HEK293 (cell line): Measurements from ENCODE around the gene TRIM50.
"Not testable (repeated sequence)": the region's sequence is repeated elsewhere in the genome, so short reads cannot be mapped to it uniquely, and the experiment has no call there.

Experiments
- CTCF ChIP-seq: fragments of 450-650 bp; formaldehyde crosslinking; IDR thresholded peaks from 2 replicates; pipeline ENCODE4 v1.5.1; 2016; ENCODE audit warnings: missing biosample characterization, missing genetic modification characterization
- EGR2 ChIP-seq: fragments of 450-650 bp; formaldehyde crosslinking; IDR thresholded peaks from 2 replicates; pipeline ENCODE4 v1.5.1; 2016; ENCODE audit warnings: low read depth, missing biosample characterization, missing genetic modification characterization
- ZNF529 ChIP-seq: fragments of 450-650 bp; formaldehyde crosslinking; IDR thresholded peaks from 2 replicates; pipeline ENCODE4 v1.5.1; 2017; ENCODE audit warnings: missing genetic modification characterization, missing biosample characterization; ENCODE audit not compliant: insufficient replicate concordance
- ZNF530 ChIP-seq: fragments of 450-650 bp; formaldehyde crosslinking; IDR thresholded peaks from 2 replicates; pipeline ENCODE4 v1.5.1; 2016; ENCODE audit warnings: low read depth, missing biosample characterization, missing genetic modification characterization
- ZNF837 ChIP-seq: fragments of 450-650 bp; formaldehyde crosslinking; IDR thresholded peaks from 2 replicates; pipeline ENCODE4 v1.5.1; 2016; ENCODE audit warnings: missing biosample characterization, missing genetic modification characterization
- TF ChIP-seq, protein P1 (sequence below): fragments of 450-650 bp; formaldehyde crosslinking; IDR thresholded peaks from 2 replicates; pipeline ENCODE4 v1.5.1; 2016; ENCODE audit warnings: missing biosample characterization, missing genetic modification characterization, low read depth

GRCh38 chr7:73327449-73327848, 433 bp downstream of the TRIM50 start:
- not testable (repeated sequence) for TF ChIP-seq ZNF529; ZNF837 (tag by site-specific recombination); CTCF (tag by site-specific recombination); EGR2; ZNF530
- TF ChIP-seq, protein P1, sequence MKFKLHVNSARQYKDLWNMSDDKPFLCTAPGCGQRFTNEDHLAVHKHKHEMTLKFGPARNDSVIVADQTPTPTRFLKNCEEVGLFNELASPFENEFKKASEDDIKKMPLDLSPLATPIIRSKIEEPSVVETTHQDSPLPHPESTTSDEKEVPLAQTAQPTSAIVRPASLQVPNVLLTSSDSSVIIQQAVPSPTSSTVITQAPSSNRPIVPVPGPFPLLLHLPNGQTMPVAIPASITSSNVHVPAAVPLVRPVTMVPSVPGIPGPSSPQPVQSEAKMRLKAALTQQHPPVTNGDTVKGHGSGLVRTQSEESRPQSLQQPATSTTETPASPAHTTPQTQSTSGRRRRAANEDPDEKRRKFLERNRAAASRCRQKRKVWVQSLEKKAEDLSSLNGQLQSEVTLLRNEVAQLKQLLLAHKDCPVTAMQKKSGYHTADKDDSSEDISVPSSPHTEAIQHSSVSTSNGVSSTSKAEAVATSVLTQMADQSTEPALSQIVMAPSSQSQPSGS (tag by site-specific recombination) = not testable (repeated sequence)
